Cardiac fibroblast (primary cell): Measurements from ENCODE around the gene UFSP1.
"Not testable (repeated sequence)": the region's sequence is repeated elsewhere in the genome, so short reads cannot be mapped to it uniquely, and the experiment has no call there.

ENCODE experiments used
- DNase-seq, 2 donors: peaks; one replicate each; pipeline versions ENCODE4 v3.0.0 to v3.0.0-alpha.2; 2010; ENCODE audit warnings: low read depth in 2 of 2
- H3K4me3 ChIP-seq, 2 donors: replicated peaks in 1 of 2; 1 replicate in 1 of 2; 2 replicates in 1 of 2; pipeline ENCODE4 v1.5.1; 2011; ENCODE audit warnings: low read depth in 2 of 2, low read length in 2 of 2, mild to moderate bottlenecking in 2 of 2, moderate library complexity in 1 of 2
- TF ChIP-seq, protein P1 (sequence below): IDR thresholded peaks from one replicate; pipeline ENCODE4 v1.5.1; 2011; ENCODE audit warnings: low read depth, mild to moderate bottlenecking, low read length, inconsistent platforms

The UFSP1 gene

DNA sequence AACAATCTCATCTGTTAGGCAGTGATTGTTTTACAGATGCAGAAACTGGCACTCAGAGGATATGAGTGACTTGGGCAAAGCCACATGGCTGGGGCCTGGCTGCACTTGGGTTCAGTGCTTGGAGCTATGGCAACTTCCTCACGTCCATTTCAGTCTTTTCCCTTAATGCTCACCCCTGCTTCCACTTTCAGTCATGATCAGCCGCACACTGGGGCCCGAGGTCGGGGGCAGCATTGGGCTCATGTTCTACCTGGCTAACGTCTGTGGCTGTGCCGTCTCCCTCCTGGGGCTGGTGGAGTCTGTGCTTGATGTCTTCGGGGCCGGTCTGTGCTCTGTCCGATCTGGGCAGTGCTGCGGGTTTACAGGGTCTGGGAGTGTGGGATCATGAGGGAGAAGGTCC, 34.0 kb downstream of the UFSP1 start:
- DNase-seq: no peak
- H3K4me3 ChIP-seq: no peak overlapping the region
- TF ChIP-seq, protein P1, sequence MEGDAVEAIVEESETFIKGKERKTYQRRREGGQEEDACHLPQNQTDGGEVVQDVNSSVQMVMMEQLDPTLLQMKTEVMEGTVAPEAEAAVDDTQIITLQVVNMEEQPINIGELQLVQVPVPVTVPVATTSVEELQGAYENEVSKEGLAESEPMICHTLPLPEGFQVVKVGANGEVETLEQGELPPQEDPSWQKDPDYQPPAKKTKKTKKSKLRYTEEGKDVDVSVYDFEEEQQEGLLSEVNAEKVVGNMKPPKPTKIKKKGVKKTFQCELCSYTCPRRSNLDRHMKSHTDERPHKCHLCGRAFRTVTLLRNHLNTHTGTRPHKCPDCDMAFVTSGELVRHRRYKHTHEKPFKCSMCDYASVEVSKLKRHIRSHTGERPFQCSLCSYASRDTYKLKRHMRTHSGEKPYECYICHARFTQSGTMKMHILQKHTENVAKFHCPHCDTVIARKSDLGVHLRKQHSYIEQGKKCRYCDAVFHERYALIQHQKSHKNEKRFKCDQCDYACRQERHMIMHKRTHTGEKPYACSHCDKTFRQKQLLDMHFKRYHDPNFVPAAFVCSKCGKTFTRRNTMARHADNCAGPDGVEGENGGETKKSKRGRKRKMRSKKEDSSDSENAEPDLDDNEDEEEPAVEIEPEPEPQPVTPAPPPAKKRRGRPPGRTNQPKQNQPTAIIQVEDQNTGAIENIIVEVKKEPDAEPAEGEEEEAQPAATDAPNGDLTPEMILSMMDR: no peak

DNA sequence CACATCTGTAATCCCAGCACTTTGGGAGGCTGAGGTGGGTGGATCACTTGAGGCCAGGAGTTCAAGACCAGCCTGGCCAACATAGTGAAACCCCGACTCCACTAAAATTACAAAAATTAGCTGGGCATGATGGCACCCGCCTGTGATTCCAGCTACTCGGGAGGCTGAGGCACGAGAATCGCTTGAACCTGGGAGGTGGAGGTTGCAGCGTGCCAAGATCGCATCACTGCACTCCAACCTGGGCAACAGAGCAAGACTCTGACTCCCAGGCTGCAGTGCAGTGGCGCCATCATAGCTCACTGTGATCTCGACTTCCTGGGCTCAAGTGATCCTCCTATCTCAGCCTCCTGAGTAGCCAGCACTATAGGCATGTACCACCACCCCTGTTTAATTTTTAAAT, 34.6 kb downstream of the UFSP1 start:
- not testable (repeated sequence) for DNase-seq, H3K4me3 ChIP-seq

DNA sequence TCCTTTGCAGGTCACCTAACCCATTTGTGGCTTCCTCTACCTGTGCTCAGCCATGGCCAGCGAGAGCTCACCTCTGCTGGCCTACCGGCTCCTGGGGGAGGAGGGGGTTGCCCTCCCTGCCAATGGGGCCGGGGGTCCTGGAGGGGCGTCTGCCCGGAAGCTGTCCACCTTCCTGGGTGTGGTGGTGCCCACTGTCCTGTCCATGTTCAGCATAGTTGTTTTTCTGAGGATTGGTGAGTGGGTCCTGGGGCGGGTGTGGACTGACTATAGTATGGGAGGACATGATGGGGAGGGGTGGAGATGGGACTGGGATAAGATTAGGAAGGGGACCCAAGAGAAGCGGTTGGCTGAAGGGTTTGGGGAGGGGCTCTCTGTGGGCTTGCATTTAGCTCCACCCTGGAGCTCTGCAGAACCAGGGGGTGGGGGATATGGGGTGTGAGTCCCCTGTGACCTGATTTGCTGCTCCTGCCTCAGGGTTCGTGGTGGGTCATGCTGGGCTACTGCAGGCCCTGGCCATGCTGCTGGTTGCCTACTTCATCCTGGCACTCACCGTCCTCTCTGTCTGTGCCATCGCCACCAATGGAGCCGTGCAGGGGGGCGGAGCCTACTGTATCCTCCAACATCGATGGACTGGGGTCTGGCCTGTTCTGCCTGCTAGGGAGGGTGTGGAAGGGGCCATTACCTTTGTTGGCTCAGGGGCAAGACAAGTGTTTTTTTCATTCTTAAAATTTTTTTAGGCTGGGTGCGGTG, 35.2 kb downstream of the UFSP1 start:
- TF ChIP-seq, protein P1: no peak
- DNase-seq: no peak
- H3K4me3 ChIP-seq: no peak overlapping the region

DNA sequence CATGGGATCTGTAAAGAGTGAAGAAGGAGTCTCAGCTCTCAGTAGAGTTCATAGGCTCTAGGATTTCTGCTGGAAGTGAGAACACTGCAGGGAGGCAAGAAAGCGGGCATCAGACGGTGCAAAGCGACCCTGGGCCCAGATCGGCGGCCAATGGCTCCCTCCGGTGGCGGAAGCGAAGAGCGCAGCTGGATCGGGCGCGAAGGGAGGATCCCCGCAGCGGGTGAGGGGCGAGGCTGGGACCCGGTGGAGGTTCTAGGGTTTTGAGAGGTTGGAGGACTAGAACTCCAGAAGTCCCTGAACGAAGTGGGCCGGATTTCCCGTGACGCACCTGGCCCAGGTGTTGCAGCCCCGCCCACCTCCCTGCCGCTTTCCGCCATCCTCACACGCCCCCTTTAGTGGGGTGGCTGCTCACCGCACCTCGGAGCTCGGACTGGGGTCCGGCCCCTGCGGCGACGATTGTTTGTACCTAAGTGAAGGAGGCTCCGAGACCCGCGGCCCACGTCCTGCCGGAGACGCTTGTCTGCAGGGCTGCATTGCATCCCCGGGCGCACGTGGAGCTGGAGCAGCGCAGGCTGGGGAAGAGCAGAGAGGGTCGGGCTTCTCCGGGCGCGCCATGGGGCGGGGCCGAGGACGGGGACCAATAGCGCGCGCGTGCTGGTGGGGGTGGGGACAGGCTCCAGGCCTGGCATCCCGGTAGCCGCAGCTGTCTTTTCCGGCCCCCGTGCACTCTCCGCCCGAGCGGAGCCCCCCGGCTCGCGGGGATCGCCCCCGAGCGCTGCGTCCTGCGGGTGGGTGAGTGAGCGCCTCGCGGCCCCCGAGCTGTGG, 37.3 kb downstream of the UFSP1 start, which contains the start of gene SLC12A9:
Gene SLC12A9, plus strand, starts transcription at position 666 of the 825 bp plus-strand sequence. CDS start 1,485 bp downstream, outside the sequence.
- peak; percentile 89 to 92 for DNase-seq
- peak within 1 kb of the TSS; percentile 78 to 81 for H3K4me3 ChIP-seq
- TF ChIP-seq, protein P1: peak; percentile 90

DNA sequence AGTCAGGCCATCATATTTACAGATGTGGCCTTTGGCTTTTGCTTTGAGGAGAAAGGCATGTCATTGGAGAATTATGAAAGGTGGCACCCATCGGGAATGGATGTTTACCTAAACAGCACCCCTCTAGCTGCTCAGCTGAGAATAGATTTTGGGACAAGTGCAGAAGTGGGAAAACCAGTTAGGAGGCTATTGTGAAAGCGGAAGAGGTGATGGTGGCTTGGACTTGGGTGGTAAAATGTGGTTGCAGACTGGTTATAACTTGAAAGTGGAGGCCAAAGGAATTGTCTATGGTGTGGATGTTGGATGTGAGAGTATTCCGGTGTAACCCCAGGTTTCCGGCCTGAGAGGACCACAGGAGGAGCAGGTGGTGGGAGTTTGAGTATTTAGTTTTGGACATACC, 42.2 kb downstream of the UFSP1 start:
- H3K4me3 ChIP-seq: no peak overlapping the region
- TF ChIP-seq, protein P1: no peak
- DNase-seq: no peak

DNA sequence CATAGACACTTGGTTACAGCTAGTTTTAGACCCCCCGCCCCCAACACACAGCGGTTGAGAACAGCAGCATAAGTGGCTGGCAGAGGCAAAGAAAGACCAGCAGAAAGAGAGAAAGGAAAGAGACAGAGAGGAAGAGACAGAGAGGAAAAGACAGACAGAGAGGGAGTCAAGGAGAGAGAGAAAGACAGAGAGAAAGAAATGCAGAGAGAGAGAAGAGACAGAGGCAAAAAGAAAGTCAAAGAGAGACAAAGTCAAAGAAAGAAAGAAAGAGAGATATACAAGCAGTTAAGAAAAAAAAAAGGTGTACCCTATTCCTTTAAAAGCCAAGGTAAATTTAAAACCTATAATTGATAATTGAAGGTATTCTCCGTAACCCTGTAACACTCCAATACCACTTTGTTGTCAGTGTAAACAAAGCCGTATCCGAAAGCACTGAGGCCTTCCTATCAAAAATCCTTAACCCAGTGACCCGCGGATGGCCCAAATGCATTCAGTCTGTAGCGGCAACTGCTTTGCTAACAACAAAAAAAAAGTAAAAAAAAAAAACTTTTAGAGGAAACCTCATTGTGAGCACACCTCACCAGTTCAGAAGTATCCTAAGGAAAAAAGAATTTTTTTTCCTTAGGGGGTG, 48.9 kb downstream of the UFSP1 start:
- H3K4me3 ChIP-seq: no peak overlapping the region
- TF ChIP-seq, protein P1: no peak
- DNase-seq: no peak

DNA sequence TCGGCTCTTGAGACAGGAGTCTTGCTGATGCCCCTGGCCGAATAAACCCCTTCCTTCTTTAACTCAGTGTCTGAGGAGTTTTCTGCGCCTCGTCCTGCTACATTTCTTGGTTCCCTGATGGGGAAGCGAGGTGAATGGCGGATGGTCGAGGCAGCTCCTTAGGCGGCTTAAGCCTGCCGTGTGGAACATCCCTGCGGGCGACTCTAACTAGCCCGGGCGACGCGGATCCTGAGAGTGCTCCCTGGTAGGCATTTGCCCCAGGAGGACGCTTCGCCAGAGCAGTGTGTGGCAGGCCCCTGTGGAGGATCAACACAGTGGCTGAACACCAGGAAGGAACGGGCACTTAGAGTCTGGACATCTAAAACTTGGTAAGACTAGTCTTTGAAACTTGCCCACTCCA, 50.2 kb downstream of the UFSP1 start:
- no peak for DNase-seq
- TF ChIP-seq, protein P1: no peak
- H3K4me3 ChIP-seq: no peak overlapping the region
